Panc1 (cell line): ENCODE results near the gene RNF167. TPM values are rescaled to one million over a fixed set of nuclear protein-coding genes. Genes with fewer than 3 reads are reported as not detected.

Experiments used
- ATAC-seq: fragments of 200-7000 bp; cut with Tn5 transposase; 2 replicates; pipeline ENCODE4 v1.9.1; 2020; ENCODE audit warnings: mild to moderate bottlenecking, moderate library complexity
- BruUV-seq: library from RNA; stranded (reverse); fragments of 400-500 nt; replicated peaks from 2 replicates; lab custom pipeline; 2021; lab: Mats Ljungman, UMichigan
- CTCF ChIA-PET: fragments of 300-600 bp; sonication (Branson Sonifier 250); formaldehyde crosslinking; loops from one replicate; lab custom pipeline; 2022; ENCODE audit warnings: antibody characterized with exemption; lab: Charles Lee
- POLR2A ChIA-PET: fragments of 300-600 bp; sonication (Branson Sonifier 250); formaldehyde crosslinking; loops from one replicate; lab custom pipeline; 2022; ENCODE audit warnings: antibody characterized with exemption; lab: Charles Lee
- DNase-seq: peaks from one replicate; pipeline ENCODE4 v3.0.0-alpha.2; 2010; ENCODE audit warnings: low read depth, low spot score
- H3K27ac ChIP-seq: 2 replicates; pipeline ENCODE4 v1.5.1; 2011; ENCODE audit warnings: mild to moderate bottlenecking, low read length, inconsistent platforms
- H3K27me3 ChIP-seq: fragments of 200-500 bp; sonication (Bioruptor generic); 2 replicates; pipeline ENCODE4 v1.6.0; 2014; ENCODE audit warnings: low read length, inconsistent platforms; ENCODE audit not compliant: control insufficient read depth, insufficient read depth
- H3K36me3 ChIP-seq: fragments of 200-500 bp; sonication (Bioruptor generic); 2 replicates; pipeline ENCODE4 v1.5.1; 2014; ENCODE audit warnings: inconsistent platforms, mild to moderate bottlenecking, low read length, moderate library complexity; ENCODE audit not compliant: control insufficient read depth, insufficient read depth
- H3K4me1 ChIP-seq: 2 replicates; pipeline ENCODE4 v1.5.1; 2011; ENCODE audit warnings: inconsistent platforms, mild to moderate bottlenecking, low read length, moderate library complexity; ENCODE audit not compliant: control insufficient read depth, insufficient read depth
- H3K4me3 ChIP-seq, 2 experiments: 2 replicates each; pipeline ENCODE4 v1.5.1; 2011 to 2012; ENCODE audit warnings: low read depth in 2 of 2, low read length in 2 of 2, mild to moderate bottlenecking in 2 of 2, inconsistent platforms in 1 of 2, moderate library complexity in 1 of 2
- H3K9me3 ChIP-seq: fragments of 200-500 bp; sonication (Bioruptor generic); 2 replicates; pipeline ENCODE4 v1.5.1; 2014; ENCODE audit warnings: low read depth, mild to moderate bottlenecking, inconsistent platforms, low read length, moderate library complexity; ENCODE audit not compliant: control insufficient read depth, insufficient read depth
- POLR2AphosphoS5 ChIP-seq: IDR thresholded peaks from 2 replicates; pipeline ENCODE4 v1.6.1; 2012; ENCODE audit warnings: mild to moderate bottlenecking, low read depth, low read length, moderate library complexity
- SIN3A ChIP-seq: IDR thresholded peaks from 2 replicates; pipeline ENCODE4 v1.6.1; 2012; ENCODE audit warnings: low read depth, mild to moderate bottlenecking, low read length, moderate library complexity, borderline replicate concordance; ENCODE audit not compliant: insufficient read depth
- TCF7L2 ChIP-seq: IDR thresholded peaks from 2 replicates; pipeline ENCODE4 v1.6.1; 2011; ENCODE audit warnings: mild to moderate bottlenecking, low read depth, low read length, inconsistent platforms
- in situ Hi-C: cut with HindIII; loops from 2 replicates; pipeline ENCODE4 v1.10.0; 2016; ENCODE audit warnings: low sequenced_read_pairs, low pct_unique_long_range_greater_than_20kb
- intact Hi-C: fragments of 100-400 bp; cut with micrococcal nuclease; formaldehyde crosslinking; loops from one replicate; pipeline ENCODE4 v1.10.0; 2022; ENCODE audit not compliant: unreplicated experiment
- total RNA-seq: library from RNA; stranded (reverse); gene quantifications from one replicate; pipeline ENCODE4 v1.2.1, GENCODE V29; 2021; ENCODE audit not compliant: unreplicated experiment
- TF ChIP-seq, protein P1 (sequence below): fragments of 450-650 bp; IDR thresholded peaks from 2 replicates; pipeline ENCODE4 v1.5.1; 2017; ENCODE audit warnings: mild to moderate bottlenecking
- TF ChIP-seq, protein P2 (sequence below), 2 experiments: IDR thresholded peaks; 2 replicates each; pipeline ENCODE4 v1.6.1; 2011 to 2012; ENCODE audit warnings: low read depth in 2 of 2, control low read depth in 1 of 2, low read length in 1 of 2, mild to moderate bottlenecking in 1 of 2, moderate library complexity in 1 of 2; ENCODE audit not compliant: insufficient read depth in 1 of 2

The RNF167 gene
- total RNA-seq, 1 experiment from 2014 or later, result 95.8 TPM

DNA sequence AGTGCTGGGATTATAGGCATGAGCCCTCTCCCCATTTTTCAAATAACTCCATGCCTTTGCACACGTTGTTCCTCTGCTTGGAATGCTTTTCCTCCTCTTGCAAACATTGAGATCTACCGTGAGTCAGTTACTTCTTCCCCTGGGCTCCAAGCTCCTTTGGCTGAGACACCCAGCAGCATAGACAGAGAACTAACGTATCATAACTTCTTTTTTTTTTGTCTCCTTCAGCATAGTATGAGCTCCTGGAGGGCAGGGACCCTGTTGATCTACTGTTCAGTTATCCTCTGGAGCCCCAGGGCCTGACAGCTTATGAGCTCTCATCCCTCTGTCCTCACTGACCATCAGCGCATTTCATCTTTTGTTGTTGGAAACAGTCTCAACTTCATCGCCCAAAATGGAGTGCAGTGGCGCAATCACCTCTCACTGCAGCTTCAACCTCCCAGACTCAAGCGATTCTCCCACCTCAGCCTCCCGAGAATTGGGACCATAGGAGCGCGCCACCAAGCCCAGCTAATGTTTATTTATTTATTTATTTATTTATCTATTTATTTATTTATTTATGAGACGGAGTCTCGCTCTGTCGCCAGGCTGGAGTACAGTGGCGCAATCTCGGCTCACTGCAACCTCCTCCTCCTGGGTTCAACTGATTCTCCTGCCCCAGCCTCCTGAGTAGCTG is 25.4 kb downstream of the RNF167 start:
- POLR2A ChIA-PET, result interaction anchor here (1.0 kb wide), 1 partner anchor 18 kb away, joined by 3 read pairs; no protein-coding TSS in a partner anchor
- no TSS peak for BruUV-seq
- no peaks in the 10 kb centered on the region for H3K9me3 ChIP-seq
- ATAC-seq, result no peak
- CTCF ChIA-PET, result no interaction called here
- no peak for DNase-seq
- no peaks in the 10 kb centered on the region for H3K36me3 ChIP-seq
- intact Hi-C loops, result no loop called here
- no peak overlapping the region for H3K4me3 ChIP-seq
- peaks cover 15% of the 10 kb centered on the region for H3K4me1 ChIP-seq
- no peaks in the 10 kb centered on the region for H3K27me3 ChIP-seq
- H3K27ac ChIP-seq, result no peak overlapping the region
- TF ChIP-seq TCF7L2 (no peak), SIN3A (no peak), POLR2AphosphoS5 (no peak)
- TF ChIP-seq, protein P1, sequence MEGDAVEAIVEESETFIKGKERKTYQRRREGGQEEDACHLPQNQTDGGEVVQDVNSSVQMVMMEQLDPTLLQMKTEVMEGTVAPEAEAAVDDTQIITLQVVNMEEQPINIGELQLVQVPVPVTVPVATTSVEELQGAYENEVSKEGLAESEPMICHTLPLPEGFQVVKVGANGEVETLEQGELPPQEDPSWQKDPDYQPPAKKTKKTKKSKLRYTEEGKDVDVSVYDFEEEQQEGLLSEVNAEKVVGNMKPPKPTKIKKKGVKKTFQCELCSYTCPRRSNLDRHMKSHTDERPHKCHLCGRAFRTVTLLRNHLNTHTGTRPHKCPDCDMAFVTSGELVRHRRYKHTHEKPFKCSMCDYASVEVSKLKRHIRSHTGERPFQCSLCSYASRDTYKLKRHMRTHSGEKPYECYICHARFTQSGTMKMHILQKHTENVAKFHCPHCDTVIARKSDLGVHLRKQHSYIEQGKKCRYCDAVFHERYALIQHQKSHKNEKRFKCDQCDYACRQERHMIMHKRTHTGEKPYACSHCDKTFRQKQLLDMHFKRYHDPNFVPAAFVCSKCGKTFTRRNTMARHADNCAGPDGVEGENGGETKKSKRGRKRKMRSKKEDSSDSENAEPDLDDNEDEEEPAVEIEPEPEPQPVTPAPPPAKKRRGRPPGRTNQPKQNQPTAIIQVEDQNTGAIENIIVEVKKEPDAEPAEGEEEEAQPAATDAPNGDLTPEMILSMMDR, result no peak
- TF ChIP-seq, protein P2, sequence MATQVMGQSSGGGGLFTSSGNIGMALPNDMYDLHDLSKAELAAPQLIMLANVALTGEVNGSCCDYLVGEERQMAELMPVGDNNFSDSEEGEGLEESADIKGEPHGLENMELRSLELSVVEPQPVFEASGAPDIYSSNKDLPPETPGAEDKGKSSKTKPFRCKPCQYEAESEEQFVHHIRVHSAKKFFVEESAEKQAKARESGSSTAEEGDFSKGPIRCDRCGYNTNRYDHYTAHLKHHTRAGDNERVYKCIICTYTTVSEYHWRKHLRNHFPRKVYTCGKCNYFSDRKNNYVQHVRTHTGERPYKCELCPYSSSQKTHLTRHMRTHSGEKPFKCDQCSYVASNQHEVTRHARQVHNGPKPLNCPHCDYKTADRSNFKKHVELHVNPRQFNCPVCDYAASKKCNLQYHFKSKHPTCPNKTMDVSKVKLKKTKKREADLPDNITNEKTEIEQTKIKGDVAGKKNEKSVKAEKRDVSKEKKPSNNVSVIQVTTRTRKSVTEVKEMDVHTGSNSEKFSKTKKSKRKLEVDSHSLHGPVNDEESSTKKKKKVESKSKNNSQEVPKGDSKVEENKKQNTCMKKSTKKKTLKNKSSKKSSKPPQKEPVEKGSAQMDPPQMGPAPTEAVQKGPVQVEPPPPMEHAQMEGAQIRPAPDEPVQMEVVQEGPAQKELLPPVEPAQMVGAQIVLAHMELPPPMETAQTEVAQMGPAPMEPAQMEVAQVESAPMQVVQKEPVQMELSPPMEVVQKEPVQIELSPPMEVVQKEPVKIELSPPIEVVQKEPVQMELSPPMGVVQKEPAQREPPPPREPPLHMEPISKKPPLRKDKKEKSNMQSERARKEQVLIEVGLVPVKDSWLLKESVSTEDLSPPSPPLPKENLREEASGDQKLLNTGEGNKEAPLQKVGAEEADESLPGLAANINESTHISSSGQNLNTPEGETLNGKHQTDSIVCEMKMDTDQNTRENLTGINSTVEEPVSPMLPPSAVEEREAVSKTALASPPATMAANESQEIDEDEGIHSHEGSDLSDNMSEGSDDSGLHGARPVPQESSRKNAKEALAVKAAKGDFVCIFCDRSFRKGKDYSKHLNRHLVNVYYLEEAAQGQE (IDR thresholded peaks at IDR 0.05; ENCODE audit: insufficient read depth in 1 of 2, low read depth in 2 of 2, low read length in 1 of 2), result no peak
- in situ Hi-C loops, result no loop called here

DNA sequence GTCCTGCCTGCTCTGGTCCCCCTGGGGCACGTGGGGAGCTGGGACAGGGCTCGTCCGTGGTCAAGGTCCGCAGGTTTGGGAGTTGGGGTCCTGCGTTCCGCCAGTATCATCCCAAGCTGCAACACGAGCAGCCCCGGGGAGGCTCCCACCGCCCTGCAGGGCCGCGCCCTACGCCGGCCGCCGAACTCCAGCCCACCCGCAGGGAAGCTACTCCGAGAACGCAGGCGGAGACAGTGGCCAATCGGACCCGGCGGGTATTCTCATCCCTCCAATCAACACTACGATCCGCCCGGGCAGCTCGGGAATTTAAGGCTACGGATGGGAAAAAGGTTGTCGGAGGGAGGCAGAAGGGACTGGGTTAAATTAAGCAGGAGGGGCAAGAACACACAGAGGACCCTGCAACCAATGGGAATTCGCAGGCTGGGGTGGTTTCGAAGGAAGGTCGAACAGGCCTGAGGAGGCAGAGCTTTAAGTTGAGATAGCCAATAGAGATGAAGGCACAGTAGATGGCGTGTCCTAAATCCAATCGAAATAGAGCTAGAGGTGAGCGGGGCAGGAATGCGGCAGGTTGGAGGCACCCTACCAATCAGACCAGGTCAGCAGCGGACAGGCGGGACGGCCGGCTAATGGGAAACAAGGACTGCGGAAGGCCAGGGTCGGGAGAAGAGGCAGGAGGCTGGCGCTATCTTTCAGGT is 26.9 kb downstream of the RNF167 start:
- no TSS peak for BruUV-seq
- POLR2A ChIA-PET, result interaction anchor here (0.6 to 1.4 kb wide), 3 partner anchors 18 to 97 kb away, joined by 3 to 5 read pairs (median 4); partner anchors contain the start of gene PFN1
- H3K36me3 ChIP-seq, result no peaks in the 10 kb centered on the region
- CTCF ChIA-PET, result interaction anchor here (0.6 to 1.0 kb wide), 2 partner anchors 21 to 95 kb away, joined by 3 to 4 read pairs; no protein-coding TSS in a partner anchor
- TF ChIP-seq SIN3A, result no peak
- TF ChIP-seq, protein P1, result no peak
- no peak for TF ChIP-seq TCF7L2
- TF ChIP-seq, protein P2 (IDR thresholded peaks at IDR 0.05; ENCODE audit: insufficient read depth in 1 of 2, low read depth in 2 of 2, low read length in 1 of 2), result no peak
- TF ChIP-seq POLR2AphosphoS5, result no peak
- no peaks in the 10 kb centered on the region for H3K9me3 ChIP-seq
- H3K27me3 ChIP-seq, result no peaks in the 10 kb centered on the region
- H3K27ac ChIP-seq, result peak overlapping the region; percentile 98
- in situ Hi-C loops, result no loop called here
- DNase-seq (peak; percentile 98), ATAC-seq (peak; percentile 92)
- H3K4me3 ChIP-seq, result peak overlapping the region; percentile 66 to 79
- peaks cover 15% of the 10 kb centered on the region for H3K4me1 ChIP-seq
- intact Hi-C loops, result no loop called here
